Myocyte (in vitro differentiated cells): ENCODE results near the gene GRAMD1A. TPM values are rescaled to one million over a fixed set of nuclear protein-coding genes. Genes with fewer than 3 reads are reported as not detected.
A peak's percentile ranks its signal among the peaks of the same experiment; 100 is the strongest.
"Not testable (repeated sequence)": the region's sequence is repeated elsewhere in the genome, so short reads cannot be mapped to it uniquely, and the experiment has no call there.

ENCODE experiments used
- DNase-seq: peaks from one replicate; pipeline ENCODE4 v3.0.0-alpha.2; 2012; ENCODE audit warnings: low read depth
- polyA plus RNA-seq: library from polyadenylated mRNA; unstranded; fragments of >200 nt; gene quantifications from one replicate; pipeline ENCODE4 v1.2.1, GENCODE V29; 2012; ENCODE audit warnings: missing spikeins
- total RNA-seq: library from RNA; depleted of rRNA; stranded (reverse); fragments of >200 nt; gene quantifications from 2 replicates; pipeline ENCODE4 v1.2.3, GENCODE V29; 2014

The GRAMD1A gene
- 19.5 and 23.9 TPM in 2 replicates for total RNA-seq
- 40.5 TPM for polyA plus RNA-seq

DNA sequence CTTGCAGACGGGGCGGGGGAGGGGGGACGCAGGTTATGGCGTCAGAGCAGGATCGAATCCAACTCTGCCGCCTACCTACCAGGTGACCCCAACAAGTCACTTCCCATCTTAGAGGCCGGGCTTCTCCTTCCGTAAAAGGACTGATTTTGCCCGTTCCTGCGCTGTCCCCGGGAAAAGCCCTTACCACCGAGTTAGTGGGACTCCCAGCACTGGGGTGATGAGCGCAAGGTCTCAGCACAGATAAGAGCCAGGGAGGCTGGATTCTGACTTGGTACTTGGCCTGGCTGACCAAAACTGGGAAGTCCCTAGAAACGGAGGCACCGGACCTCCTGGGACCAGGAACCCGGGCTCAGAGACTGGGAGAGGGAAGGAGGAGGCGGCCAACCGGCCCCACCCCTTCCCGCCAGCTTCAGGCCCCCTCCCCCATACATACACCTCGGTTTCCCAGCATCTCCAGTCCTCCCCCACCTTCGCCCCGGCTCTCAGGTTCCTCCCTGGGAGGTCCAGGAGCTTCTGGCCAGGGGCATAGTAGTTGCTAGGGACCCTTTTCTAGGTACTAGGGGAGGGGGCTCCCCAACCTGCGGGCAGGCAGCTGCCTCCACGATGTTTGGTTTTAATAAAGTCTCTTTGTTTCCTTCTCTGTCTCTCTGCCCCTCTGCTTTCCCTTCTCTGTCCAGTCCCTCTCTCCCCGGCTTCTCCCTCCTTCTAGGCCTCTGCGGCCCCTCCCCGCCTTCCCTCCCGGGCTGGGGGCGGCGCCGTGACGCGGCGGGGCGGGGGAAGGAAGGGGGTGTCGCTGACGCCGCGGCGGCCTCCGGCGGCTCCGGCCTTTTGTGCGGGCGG lies at the start of gene GRAMD1A:
Gene GRAMD1A (plus strand): TSS at position 826 of the 840 bp plus-strand sequence. CDS start 156 bp downstream, outside the sequence.
- peak; percentile 86 for DNase-seq

DNA sequence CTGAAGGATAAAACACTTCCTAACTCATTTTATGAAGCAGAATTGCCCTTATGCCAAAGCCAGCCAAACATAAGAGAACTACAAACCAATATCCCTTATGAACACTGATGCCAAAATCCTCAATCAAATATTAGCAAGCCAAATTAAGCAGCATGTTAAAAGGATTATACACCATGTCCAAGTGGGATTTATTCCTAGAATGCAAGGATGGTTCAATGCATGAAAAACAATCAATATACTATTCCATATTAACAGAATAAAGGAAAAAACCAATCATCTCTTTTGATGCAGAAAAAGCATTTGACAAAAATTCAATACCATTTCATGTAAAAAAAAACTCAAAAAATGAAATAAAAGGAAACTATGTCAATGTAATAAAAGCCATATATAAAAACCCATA lies 47.0 kb upstream of the GRAMD1A start:
- DNase-seq: no peak

DNA sequence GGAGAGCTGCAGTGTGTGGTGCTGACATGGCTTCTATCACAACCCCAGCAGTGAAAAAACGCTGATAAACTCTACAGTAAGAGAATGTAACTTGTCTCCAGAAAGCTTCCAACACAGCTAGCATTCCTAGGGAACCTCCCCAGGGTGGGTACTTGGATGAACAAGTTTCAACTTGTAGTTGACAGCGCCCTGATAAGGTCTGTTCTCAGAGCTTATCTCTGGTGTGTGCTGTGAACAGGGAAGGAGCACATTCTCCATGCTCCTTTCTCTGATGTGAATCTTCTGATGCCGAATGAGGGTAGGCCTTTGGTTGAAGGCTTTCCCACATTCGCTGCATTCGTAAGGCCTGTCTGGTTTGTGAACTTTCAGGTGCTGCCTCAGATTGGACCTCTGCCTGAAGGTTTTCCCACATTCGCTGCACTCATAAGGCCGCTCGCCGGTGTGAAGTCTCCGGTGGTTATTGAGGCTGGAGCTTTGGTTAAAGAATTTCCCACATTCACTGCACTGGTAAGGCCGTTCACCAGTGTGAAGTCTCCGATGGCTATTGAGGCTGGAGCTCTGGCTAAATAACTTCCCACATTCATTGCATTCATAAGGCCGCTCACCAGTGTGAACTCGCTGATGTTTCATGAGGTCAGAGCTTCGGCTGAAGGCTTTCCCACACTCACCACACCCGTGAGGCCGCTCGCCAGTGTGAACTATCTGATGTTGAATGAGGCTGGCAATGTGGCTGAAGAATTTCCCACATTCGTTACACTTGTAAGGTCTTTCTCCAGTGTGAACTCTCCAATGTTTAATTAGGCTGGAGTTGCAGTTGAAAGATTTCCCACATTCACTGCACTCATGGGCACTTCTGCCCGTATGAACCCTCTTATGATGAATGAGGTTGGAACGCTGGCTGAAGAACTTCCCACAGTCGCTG lies 42.0 kb upstream of the GRAMD1A start:
- DNase-seq: no peak

DNA sequence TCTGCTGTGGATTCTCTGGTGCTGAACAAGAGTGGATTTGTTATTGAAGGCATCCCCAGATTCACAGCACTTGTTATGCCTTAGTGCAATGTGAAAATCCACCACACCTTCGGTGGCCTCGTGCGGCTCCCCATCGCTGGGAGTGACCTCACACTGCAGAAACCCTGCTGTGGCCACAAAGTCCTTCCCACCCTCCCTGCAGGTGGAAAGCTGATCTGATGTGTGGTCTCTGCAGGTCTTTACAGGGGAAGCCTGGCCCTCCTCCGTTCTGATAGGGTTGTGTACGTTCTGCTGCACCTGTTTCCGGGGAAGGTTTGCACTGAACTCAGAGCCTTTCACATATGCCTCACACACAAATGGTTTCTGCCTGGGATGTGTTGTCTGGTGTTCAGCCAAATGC lies 41.1 kb upstream of the GRAMD1A start:
- DNase-seq: no peak

DNA sequence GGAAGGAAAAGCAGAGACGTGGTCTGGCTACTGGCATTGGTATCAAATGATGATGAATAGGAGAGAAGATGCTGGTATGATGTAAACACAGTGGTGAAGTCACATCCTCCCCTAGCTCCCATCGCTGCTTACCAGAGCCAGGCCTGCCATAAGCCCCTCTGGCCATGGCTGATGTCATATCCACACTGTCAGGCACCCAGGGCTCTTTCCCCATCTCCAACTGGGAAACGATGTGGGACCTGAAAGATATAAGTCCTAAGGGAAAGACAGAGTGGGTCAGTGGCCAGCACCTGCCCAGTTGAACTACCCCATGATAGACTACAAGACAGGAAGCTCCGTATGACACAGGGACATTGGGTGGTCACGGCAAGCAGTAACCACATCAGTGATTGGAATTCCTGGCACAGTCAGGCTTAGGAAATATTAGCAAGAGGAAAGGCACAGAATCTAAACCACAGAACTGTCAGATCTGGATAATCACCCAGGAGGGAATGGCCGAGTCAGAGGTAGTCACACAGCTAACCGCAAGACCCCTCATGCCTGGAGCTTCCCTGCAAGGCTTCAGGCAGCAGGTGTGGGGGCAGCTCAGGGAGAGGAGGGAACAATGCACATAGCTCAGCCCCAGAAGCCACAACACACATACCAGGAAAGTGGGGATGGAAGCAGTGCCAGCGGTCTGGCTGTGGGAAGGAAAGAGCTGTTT lies 39.9 kb upstream of the GRAMD1A start:
- DNase-seq: peak; percentile 98

DNA sequence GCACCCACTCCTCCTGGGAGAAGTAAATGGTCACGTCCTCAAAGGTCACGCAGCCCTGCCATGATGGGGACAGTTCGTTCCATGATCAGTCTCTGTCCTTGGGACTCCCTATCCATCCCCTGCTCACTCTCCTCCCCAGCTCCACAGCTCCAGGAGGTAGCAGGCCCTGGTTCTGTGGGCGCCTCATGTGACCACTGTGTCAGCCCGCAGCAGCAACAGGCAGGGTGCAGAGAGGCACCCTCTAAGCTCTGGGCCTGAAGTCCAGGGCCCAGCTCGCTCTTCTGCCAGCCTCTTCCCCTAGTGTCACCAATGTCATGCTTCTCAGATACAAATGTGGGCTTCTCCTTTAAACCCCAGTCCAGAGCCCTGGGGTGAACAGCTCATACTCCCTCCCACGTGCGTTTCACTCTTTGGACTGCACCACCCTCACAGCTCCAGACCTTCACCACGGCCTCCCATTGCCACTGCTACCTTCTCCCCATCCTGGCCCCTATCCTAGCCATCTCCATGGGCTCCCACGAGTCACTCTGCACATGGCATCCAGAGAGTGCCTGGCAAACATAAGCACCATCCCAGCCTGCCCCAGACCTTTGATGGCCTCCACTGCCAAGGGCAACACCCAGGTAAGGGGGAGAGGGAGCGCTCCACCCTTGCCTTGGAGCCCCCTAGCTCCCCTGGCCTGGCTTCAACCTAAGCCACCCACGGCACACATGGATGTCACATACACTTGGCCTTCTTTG lies 39.0 kb upstream of the GRAMD1A start:
- DNase-seq: peak; percentile 15

DNA sequence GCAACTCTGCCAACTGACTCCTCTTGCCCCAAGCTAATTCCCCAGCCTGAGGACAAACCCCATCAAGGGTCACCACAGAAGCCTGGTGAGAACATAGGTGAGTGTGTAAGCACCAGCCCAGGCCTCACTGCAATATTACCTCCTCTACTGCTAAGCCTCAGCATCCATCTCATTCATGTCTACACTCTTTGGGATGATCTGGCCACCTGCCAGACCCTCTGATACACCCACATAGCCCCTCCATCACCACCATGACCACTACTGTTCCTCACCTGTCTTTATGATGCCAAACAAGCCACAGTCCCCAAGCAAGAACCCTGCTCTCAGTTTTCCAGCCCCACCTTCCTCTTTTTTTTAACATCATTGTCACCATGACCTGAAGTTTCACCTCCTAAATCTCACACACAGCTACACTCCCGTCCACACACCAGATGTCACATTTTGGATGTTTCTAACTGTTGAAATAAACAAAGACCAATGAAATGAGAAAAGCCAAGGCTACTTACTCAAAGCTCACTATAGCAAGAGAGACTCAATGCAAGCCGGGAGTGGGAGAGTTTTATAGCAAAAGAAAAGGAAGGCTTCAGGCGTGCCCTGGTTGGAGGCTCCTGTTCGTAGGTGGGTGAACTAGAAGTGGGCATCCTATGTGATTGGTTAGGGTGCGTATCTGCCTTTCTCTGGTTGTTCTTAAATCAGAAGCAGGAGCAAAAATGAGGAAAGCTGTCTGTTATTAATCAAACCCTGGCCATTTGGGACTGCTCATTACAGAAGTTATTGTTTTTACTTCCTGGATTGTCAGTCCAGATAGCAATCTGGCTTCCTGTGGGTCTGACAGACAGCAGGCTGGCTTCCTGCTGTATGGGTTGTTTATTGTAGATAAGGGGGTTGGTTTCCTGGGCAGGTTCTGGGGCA lies 38.1 kb upstream of the GRAMD1A start:
- DNase-seq: peak; percentile 44

DNA sequence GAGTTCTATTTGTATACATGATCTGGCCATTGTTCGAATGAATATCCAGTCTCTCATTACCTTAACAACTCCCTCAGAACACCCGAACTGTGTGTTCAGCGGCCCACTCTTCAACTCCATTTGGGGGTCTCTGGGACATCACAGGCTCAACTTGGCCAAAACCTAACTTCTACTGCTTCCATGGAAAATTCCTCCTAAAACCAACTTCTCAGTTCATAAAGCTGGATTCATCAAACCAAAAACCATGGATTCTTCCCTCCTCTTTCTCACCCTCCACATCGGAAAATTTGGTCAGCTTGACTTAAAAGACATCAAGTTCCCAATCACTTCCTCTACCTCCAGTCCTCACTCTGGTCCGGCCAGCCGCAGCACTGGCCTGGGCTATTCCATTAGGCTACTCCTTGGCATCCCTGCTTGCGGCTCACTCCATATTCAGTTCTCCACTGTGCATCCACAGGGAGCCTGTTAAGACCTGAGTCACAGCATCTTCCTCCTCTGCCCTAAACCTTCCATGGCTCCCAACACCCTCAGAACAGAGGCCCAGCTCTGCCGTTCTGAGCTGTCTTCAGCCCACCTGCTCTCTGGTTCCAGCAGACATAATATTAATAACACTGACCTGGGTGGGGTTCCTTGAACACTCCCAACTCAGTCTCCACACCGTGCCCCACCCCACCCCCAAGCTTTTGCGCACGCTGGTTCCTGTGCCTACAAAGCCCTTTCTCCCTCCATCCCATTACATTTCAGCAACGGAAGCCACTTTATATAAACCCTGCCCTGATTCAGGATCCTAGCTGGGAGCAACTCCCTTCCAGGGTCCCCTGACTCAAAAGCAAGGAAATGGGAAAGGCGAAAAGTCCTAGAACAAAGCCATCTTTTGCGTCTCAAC lies 37.2 kb upstream of the GRAMD1A start:
- no peak for DNase-seq

DNA sequence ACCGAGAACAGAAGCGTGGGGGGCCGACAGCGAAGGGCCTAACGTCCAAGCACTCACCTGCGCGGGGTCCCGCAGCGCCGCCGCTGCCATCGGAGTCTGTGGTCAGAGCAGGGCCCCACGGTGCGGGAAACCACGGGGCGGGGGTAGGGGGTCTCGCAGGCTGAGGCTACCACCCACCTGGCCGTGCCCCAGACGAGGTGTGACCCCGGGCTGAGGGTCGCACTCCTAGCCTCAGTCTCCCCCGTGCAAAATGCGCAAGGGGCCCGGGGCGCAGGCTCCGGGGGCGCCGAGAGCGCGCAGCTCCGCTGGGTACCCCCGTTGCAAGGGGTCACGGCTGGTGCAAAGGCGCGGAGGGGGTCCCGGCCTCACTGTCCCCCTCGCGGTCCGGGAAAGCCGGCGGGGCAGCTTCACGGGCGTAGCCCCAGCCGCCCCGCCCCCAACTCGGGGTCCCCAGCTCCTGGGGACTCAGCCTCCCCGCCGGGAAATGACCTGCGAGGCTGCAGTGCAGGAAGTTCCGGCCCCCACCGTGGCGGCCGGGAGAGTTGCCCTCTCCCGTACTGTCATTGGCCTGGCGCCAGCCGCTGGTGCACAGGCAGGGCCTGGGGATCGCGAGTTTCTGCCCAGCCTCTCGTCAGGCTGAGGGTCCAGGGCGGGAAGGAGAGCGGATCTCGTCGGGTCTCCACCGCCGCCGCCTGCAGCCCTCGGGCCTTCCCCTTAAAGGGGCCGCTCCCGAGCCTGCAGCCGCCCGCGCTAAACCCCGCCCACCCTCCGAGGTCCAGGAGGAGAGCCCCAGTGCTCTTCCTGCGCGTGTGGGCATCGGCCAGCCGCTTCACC lies 36.3 kb upstream of the GRAMD1A start, which contains the start of gene ZNF792:
Gene ZNF792 (minus strand): TSS at position 657 of the 834 bp plus-strand sequence. CDS start 567 bp downstream, at position 90.
- peak; percentile 50 for DNase-seq

DNA sequence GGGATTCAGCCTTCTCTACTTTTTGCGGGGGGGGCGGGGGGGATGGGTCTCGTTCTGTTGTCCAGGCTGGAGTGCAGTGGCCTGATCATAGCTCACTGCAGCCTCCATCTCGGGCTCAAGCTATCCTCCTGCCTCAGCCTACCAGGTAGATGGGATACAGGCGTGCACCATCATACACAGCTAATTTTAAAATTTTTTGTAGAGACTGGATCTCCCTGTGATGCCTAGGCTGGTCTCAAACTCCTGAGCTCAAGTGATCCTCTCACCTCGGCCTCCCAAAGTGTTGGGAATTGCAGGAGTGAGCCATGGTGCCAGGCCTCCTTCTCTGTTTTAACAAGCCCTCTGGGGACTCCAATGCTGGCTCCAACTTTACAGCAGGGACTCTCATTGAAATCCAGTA lies 35.5 kb upstream of the GRAMD1A start:
- DNase-seq: no peak

DNA sequence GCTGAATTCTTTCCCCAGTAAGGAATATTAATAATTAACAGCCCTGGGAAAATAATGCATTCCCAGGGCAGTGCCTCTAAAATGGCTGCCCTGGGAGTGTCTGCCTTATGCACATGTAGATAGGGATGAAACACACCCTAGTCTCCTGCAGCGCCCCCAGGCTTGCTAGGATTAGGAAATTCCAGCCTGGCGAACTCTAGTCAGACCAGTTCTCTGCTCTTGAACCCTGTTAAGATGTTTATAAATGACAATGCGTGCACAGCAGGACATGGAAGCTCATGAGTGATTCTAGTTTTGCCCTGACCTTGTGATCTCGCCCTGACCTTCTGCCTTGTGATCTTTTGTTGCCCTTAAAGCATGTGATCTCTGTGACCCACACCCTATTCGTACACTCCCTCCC lies 34.6 kb upstream of the GRAMD1A start:
- not testable (repeated sequence) for DNase-seq

DNA sequence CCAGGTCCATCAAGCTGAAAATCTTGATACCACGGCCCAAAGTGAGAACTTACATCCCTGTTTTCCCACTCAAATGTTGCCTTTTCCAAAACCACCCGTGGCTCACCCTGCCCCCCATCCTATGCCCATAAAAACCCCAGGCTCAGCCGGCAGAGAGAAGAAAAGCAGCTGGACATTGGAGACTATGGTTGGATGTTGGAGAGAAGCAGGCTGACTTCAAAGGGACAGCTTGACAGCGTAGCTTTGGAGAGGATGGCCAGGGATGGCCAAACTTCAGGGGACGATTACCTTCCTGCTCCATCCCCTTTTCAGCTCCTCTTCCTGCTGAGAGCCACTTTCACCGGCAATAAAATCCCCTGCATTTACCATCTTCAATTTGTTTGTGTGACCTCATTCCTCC lies 32.6 kb upstream of the GRAMD1A start:
- DNase-seq: no peak

DNA sequence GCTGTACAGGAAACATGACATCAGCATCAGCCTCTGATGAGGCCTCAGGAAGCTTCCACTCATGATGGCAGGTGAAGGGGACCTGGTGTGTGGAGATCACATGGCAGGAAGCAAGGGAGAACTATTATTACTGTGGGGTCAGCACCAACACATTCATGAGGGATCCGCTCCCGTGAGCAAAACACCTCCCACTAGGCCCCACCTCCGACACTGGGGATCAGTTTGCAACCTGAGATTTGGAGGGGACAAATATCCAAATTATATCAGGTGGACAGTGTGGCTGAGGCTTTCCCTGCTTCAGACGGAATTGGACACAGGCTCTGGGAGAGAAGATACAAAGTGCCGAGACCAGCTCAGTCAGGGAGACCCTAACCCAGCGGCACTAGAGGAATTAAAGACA lies 30.4 kb upstream of the GRAMD1A start:
- DNase-seq: no peak

DNA sequence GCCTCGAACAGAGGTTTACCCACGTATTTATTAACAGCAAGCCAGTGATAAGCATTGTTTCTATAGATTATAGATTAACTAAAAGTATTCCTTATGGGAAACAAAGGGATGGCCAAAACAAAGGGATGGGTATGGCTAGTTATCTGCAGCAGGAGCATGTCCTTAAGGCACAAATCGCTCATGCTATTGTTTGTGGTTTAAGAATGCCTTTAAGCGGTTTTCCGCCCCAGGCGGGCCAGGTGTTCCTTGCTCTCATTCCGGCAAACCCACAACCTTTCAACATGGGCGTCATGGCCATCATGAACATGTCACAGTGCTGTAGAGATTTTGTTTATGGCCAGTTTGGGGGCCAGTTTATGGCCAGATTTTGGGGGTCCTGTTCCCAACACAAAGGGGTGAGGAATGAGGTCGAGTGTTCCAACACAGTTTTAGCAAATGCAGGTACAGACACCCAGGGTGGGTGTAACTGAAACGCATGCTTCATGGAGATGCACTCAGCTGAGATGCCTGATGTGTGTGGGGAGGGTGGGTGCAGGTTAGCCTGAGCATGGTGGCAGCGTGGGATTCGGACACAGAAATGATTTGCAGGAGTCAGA lies 29.8 kb upstream of the GRAMD1A start:
- not testable (repeated sequence) for DNase-seq

DNA sequence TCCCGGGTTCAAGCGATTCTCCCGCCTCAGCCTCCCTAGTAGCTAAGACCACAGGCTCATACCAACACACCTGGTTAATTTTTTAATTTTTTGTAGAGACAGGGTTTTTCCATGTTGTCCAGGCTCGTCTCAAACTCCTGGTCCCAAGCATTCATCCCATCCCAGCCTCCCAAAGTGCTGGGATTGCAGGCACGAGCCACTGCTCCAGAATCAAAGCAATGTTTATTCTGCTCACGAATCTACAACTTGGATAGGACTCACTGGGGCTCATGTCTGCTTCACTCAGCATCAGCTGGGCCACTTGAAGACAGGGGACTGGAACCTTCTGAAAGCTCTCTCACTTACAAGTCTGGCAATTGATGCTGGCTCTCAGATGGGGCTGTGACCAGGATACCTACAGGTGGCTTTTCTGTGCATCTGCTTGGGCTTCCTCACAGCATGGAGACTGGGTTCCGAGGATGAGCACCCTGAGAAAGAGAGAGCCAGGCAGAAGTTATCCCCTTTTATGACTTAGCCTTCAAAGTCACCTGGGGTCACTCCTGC lies 27.9 kb upstream of the GRAMD1A start:
- DNase-seq: no peak

DNA sequence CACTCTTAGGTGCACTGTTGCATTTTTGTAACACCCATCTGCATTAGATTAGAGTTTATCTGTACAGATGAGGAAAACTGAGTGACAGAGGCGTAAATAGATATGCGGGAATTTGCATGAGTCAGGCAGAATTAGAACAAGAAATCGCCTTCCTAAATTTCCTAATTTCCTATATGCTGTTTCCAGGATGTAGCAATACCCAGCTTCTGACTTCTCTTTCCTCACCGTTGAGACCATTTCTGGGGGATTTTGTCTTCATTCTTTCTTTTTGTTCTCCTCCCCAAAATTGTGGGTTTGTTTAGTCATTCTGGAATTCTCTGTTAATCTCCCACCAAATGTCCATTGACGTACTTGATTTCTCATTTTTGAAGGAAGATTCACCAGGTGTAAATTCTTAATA lies 25.5 kb upstream of the GRAMD1A start:
- DNase-seq: no peak

DNA sequence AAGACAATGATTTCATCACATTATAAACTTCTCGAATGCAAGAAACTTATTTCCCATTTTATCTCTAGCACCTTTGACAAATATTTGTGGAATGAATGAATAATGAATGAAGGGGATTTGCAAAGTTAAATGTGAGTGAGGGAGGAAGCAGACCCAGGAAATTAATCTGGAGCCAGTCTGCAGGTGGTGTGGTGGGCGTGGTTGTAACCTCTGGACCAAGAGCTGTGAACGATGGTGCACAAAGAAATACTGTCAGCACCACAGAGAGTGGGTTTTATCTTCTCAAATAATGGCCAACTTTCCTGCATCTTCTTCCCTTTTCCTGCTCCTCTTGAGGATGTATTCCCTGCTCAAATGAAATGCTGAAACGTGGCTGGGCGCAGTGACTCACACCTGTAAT lies 25.1 kb upstream of the GRAMD1A start:
- no peak for DNase-seq
